Activated CD4-positive, alpha-beta memory T cell treated with anti-CD3 and anti-CD28 coated beads, Interleukin-2, amount 10 ng/mL, durations not matched to agents 7 days and 5 days (primary cell): ENCODE data around the gene IL17RB. TPM values are rescaled to one million over a fixed set of nuclear protein-coding genes. Genes with fewer than 3 reads are reported as not detected.
A peak's percentile ranks its signal among the peaks of the same experiment; 100 is the strongest.

Experiments
- CTCF ChIA-PET: fragments of 350-600 bp; sonication (Branson Sonifier 250); formaldehyde crosslinking; loops from one replicate; lab custom pipeline; 2021; ENCODE audit warnings: antibody characterized with exemption, inconsistent platforms; lab: Charles Lee
- POLR2A ChIA-PET: fragments of 350-600 bp; sonication (Branson Sonifier 250); formaldehyde crosslinking; loops from one replicate; lab custom pipeline; 2021; ENCODE audit warnings: antibody characterized with exemption; lab: Charles Lee
- DNase-seq: peaks from one replicate; pipeline ENCODE4 v3.0.0-alpha.2; 2020
- H3K27ac Mint-ChIP-seq: one replicate; pipeline ENCODE4 v1.8.0; 2021; ENCODE audit warnings: mild to moderate bottlenecking, mixed read lengths
- H3K27me3 Mint-ChIP-seq: one replicate; pipeline ENCODE4 v1.8.0; 2021; ENCODE audit warnings: mixed read lengths
- H3K36me3 Mint-ChIP-seq: one replicate; pipeline ENCODE4 v1.8.0; 2021; ENCODE audit warnings: low read depth, mixed read lengths
- H3K4me1 Mint-ChIP-seq: one replicate; pipeline ENCODE4 v1.8.0; 2021; ENCODE audit warnings: mixed read lengths
- H3K4me3 Mint-ChIP-seq: one replicate; pipeline ENCODE4 v1.8.0; 2021; ENCODE audit warnings: mild to moderate bottlenecking, mixed read lengths
- H3K9me3 Mint-ChIP-seq: one replicate; pipeline ENCODE4 v1.8.0; 2021; ENCODE audit warnings: mixed read lengths
- total RNA-seq, 2 experiments: library from RNA; stranded (reverse); gene quantifications; one replicate each; pipeline ENCODE4 v1.2.3, GENCODE V29; 2021

The IL17RB gene
- total RNA-seq, 2 experiments from 2014 or later, result 60.7 to 62.4 TPM

- Mint-ChIP-seq H3K36me3 (peaks cover 52% of the 10 kb centered on the region), H3K4me1 (peaks cover 4% of the 10 kb centered on the region), H3K27ac (no peak overlapping the region), H3K27me3 (no peaks in the 10 kb centered on the region), H3K9me3 (no peaks in the 10 kb centered on the region), H3K4me3 (no peak overlapping the region)
- ChIA-PET POLR2A (no interaction called here), CTCF (interaction anchor here (0.8 to 1.7 kb wide), 2 partner anchors 184 to 189 kb away, joined by 3 read pairs; no protein-coding TSS in a partner anchor)
- DNase-seq, result no peak
These were observed 15.9 kb downstream of the IL17RB start for GRCh38 chr3:53862241-53862640.

GRCh38 chr3:53863145-53863544 lies 16.8 kb downstream of the IL17RB start:
- ChIA-PET POLR2A (interaction anchor here (1.1 to 1.5 kb wide), 2 partner anchors 17 to 18 kb away, joined by 3 to 4 read pairs; partner anchors contain the start of gene ACTR8), CTCF (interaction anchor here (0.7 to 1.7 kb wide), 5 partner anchors 12 to 194 kb away, joined by 3 to 4 read pairs (median 3); no protein-coding TSS in a partner anchor)
- H3K4me1 Mint-ChIP-seq, result no peaks in the 10 kb centered on the region
- H3K4me3 Mint-ChIP-seq, result no peak overlapping the region
- H3K27ac Mint-ChIP-seq, result no peak overlapping the region
- H3K36me3 Mint-ChIP-seq, result peaks cover 60% of the 10 kb centered on the region
- no peaks in the 10 kb centered on the region for H3K9me3 Mint-ChIP-seq
- no peak for DNase-seq
- no peaks in the 10 kb centered on the region for H3K27me3 Mint-ChIP-seq

GRCh38 chr3:53865732-53866499 lies 19.5 kb downstream of the IL17RB start:
- Mint-ChIP-seq H3K4me3 (no peak overlapping the region), H3K27me3 (no peaks in the 10 kb centered on the region), H3K27ac (no peak overlapping the region), H3K36me3 (peaks cover 66% of the 10 kb centered on the region), H3K9me3 (no peaks in the 10 kb centered on the region), H3K4me1 (no peaks in the 10 kb centered on the region)
- ChIA-PET CTCF (no interaction called here), POLR2A (interaction anchor here (0.8 to 1.0 kb wide), 2 partner anchors 16 to 21 kb away, joined by 3 read pairs; partner anchors contain the start of gene ACTR8)
- no peak for DNase-seq

GRCh38 chr3:53880396-53881345 lies 34.3 kb downstream of the IL17RB start:
- H3K36me3 Mint-ChIP-seq, result peaks cover 59% of the 10 kb centered on the region

GRCh38 chr3:53881691-53882593 lies 35.6 kb downstream of the IL17RB start, which contains the start of gene ACTR8:
Gene ACTR8 (minus strand): TSS chr3:53882152. CDS start chr3:53882101, 51 bp downstream.
- Mint-ChIP-seq H3K27ac (peak within 1 kb of the TSS; percentile 96), H3K27me3 (no peaks in the 10 kb centered on the region), H3K4me3 (peak within 1 kb of the TSS; percentile 94), H3K9me3 (no peaks in the 10 kb centered on the region), H3K36me3 (peaks cover 58% of the 10 kb centered on the region), H3K4me1 (peaks cover 31% of the 10 kb centered on the region)
- POLR2A ChIA-PET, result interaction anchor here (0.9 to 5.1 kb wide), 6 partner anchors 9 to 534 kb away, joined by 3 to 70 read pairs (median 4); partner anchors contain the start of genes DCP1A and SELENOK
- DNase-seq, result peak; percentile 85
- CTCF ChIA-PET, result interaction anchor here (1.6 to 2.3 kb wide), 2 partner anchors 8 to 10 kb away, joined by 5 to 15 read pairs; partner anchors contain the start of gene SELENOK

More at GRCh38 chr3:53880396-53881345, 34.3 kb downstream of the IL17RB start:
- peak overlapping the region; percentile 94 for H3K4me3 Mint-ChIP-seq
- DNase-seq, result no peak
- H3K27ac Mint-ChIP-seq, result peak overlapping the region; percentile 96
- ChIA-PET CTCF (interaction anchor here (1.0 to 2.3 kb wide), 4 partner anchors 9 to 170 kb away, joined by 3 to 15 read pairs (median 6); partner anchors contain the start of gene SELENOK), POLR2A (interaction anchor here (0.9 to 5.1 kb wide), 9 partner anchors 10 to 533 kb away, joined by 3 to 70 read pairs (median 4); partner anchors contain the start of genes DCP1A and SELENOK)
- no peaks in the 10 kb centered on the region for H3K9me3 Mint-ChIP-seq
- H3K4me1 Mint-ChIP-seq, result peaks cover 26% of the 10 kb centered on the region
- no peaks in the 10 kb centered on the region for H3K27me3 Mint-ChIP-seq

- Mint-ChIP-seq H3K4me3 (peak overlapping the region; percentile 94), H3K4me1 (peaks cover 41% of the 10 kb centered on the region), H3K36me3 (peaks cover 57% of the 10 kb centered on the region), H3K27me3 (no peaks in the 10 kb centered on the region), H3K9me3 (no peaks in the 10 kb centered on the region), H3K27ac (peak overlapping the region; percentile 96)
- ChIA-PET CTCF (interaction anchor here (0.5 to 0.9 kb wide), 2 partner anchors 8 to 45 kb away, joined by 3 to 5 read pairs; partner anchors contain the start of gene SELENOK), POLR2A (interaction anchor here (1.3 to 5.1 kb wide), 2 partner anchors 8 to 22 kb away, joined by 3 to 70 read pairs; partner anchors contain the start of gene SELENOK)
- no peak for DNase-seq
These were observed 36.6 kb downstream of the IL17RB start for GRCh38 chr3:53883008-53883407.

- Mint-ChIP-seq H3K4me3 (no peak overlapping the region), H3K36me3 (peaks cover 59% of the 10 kb centered on the region), H3K27me3 (no peaks in the 10 kb centered on the region), H3K4me1 (peaks cover 51% of the 10 kb centered on the region), H3K27ac (no peak overlapping the region), H3K9me3 (no peaks in the 10 kb centered on the region)
- no peak for DNase-seq
- ChIA-PET CTCF (no interaction called here), POLR2A (no interaction called here)
These were observed 38.3 kb downstream of the IL17RB start for GRCh38 chr3:53884623-53885022.

GRCh38 chr3:53885239-53885638 lies 38.9 kb downstream of the IL17RB start:
- H3K27ac Mint-ChIP-seq, result no peak overlapping the region
- peaks cover 51% of the 10 kb centered on the region for H3K4me1 Mint-ChIP-seq
- ChIA-PET CTCF (no interaction called here), POLR2A (no interaction called here)
- no peak for DNase-seq
- H3K27me3 Mint-ChIP-seq, result no peaks in the 10 kb centered on the region
- H3K9me3 Mint-ChIP-seq, result no peaks in the 10 kb centered on the region
- H3K36me3 Mint-ChIP-seq, result peaks cover 53% of the 10 kb centered on the region
- H3K4me3 Mint-ChIP-seq, result no peak overlapping the region

GRCh38 chr3:53887446-53887845 lies 41.1 kb downstream of the IL17RB start:
- POLR2A ChIA-PET, result no interaction called here
- H3K36me3 Mint-ChIP-seq, result peaks cover 49% of the 10 kb centered on the region

GRCh38 chr3:53888232-53888631 lies 41.9 kb downstream of the IL17RB start:
- Mint-ChIP-seq H3K27me3 (no peaks in the 10 kb centered on the region), H3K36me3 (peaks cover 44% of the 10 kb centered on the region), H3K9me3 (no peaks in the 10 kb centered on the region), H3K4me3 (no peak overlapping the region), H3K27ac (no peak overlapping the region), H3K4me1 (peaks cover 54% of the 10 kb centered on the region)
- ChIA-PET CTCF (interaction anchor here (1.2 kb wide), 1 partner anchor 43 kb away, joined by 3 read pairs; no protein-coding TSS in a partner anchor), POLR2A (no interaction called here)
- DNase-seq, result no peak

More at GRCh38 chr3:53887446-53887845, 41.1 kb downstream of the IL17RB start:
- Mint-ChIP-seq H3K27me3 (no peaks in the 10 kb centered on the region), H3K4me1 (peaks cover 53% of the 10 kb centered on the region), H3K4me3 (no peak overlapping the region), H3K9me3 (no peaks in the 10 kb centered on the region), H3K27ac (no peak overlapping the region)
- no peak for DNase-seq
- CTCF ChIA-PET, result no interaction called here

GRCh38 chr3:53890726-53891475 lies 44.5 kb downstream of the IL17RB start:
- ChIA-PET POLR2A (interaction anchor here (0.7 to 4.7 kb wide), 20 partner anchors 9 to 599 kb away, joined by 3 to 70 read pairs (median 6); partner anchors contain the start of genes ACTR8, CHDH, DCP1A and IL17RB), CTCF (interaction anchor here (1.2 to 2.2 kb wide), 4 partner anchors 8 to 48 kb away, joined by 3 to 15 read pairs (median 4); partner anchors contain the start of gene ACTR8)
- H3K9me3 Mint-ChIP-seq, result no peaks in the 10 kb centered on the region
- peak; percentile 66 for DNase-seq
- peak overlapping the region; percentile 90 for H3K4me3 Mint-ChIP-seq
- peak overlapping the region; percentile 95 for H3K27ac Mint-ChIP-seq
- peaks cover 7% of the 10 kb centered on the region for H3K27me3 Mint-ChIP-seq
- peaks cover 30% of the 10 kb centered on the region for H3K36me3 Mint-ChIP-seq
- peaks cover 54% of the 10 kb centered on the region for H3K4me1 Mint-ChIP-seq
